Measurements from ENCODE around the gene RBFOX2. TPM values are rescaled to one million over a fixed set of nuclear protein-coding genes. Genes with fewer than 3 reads are reported as not detected.

RBFOX2 gene
- total and polyA plus RNA-seq, 10 of the 15 experiments (the other 5 are each of a cell fraction or from before 2014, with no cell fraction given), result 0.01 to 2.7 (median 0.17) TPM; not detected in 4

DNA sequence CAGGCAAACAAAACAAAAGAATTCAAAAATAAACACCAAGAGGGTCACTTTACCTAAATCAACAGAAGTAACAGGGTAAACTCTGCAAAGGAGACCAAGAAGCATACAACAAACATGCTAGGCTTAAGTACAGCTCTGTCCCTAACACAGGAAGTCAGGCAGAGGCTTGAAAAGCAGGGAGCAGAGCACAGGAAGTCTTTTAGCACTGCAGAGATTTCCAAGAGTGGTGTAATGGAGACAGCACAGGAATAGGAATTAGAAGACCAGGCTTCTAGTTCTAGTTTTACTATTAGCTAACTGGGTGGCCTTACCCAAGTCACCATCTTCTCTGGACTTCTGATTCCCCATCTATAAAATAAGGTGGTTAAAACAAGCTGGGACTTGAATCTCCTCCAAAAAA, 1.9 kb downstream of the RBFOX2 start (continued):
- TF ChIP-seq KDM1A (IDR thresholded peaks at IDR 0.05; ENCODE audit: borderline replicate concordance), result no peak

- H3K27me3 ChIP-seq (replicated peaks in 1 of 2; ENCODE audit: control insufficient read depth in 2 of 2, insufficient read depth in 2 of 2, low read length in 1 of 2), result peaks cover 0 to 5% of the 10 kb centered on the region in 2 experiments; a peak in 1 of 4 replicates
- BruUV-seq (replicated peaks), result no TSS peak
- ChIA-PET POLR2A (no interaction called here), RAD21 (ENCODE audit: unreplicated experiment) (no interaction called here), CTCF (interaction anchor here (1.2 kb wide), 1 partner anchor 46 kb away, joined by 3 read pairs; no protein-coding TSS in a partner anchor), SMC1A (ENCODE audit: uncharacterized antibody, unreplicated experiment) (no interaction called here)
- H3K9me3 ChIP-seq (replicated peaks; ENCODE audit: control insufficient read depth, insufficient read depth, low read length), result no peaks in the 10 kb centered on the region
- intact Hi-C loops (cut with micrococcal nuclease; ENCODE audit: unreplicated experiment), result no loop called here
- no peak overlapping the region for H3K4me2 ChIP-seq (ENCODE audit: control insufficient read depth, insufficient read depth)
- FAIRE-seq (no peak), ATAC-seq (no peak), DNase-seq (ENCODE audit: low read depth, low spot score) (no peak)
- H3K79me2 ChIP-seq (ENCODE audit: control insufficient read depth, insufficient read depth, low read length), result no peaks in the 10 kb centered on the region
- H3K9ac ChIP-seq (ENCODE audit: control insufficient read depth, insufficient read depth, low read length), result no peak overlapping the region
- H2AFZ ChIP-seq (ENCODE audit: control insufficient read depth, low read depth, low read length), result no peak overlapping the region
- H3K27ac ChIP-seq (ENCODE audit: control insufficient read depth, insufficient read depth), result no peak overlapping the region
- H4K20me1 ChIP-seq (ENCODE audit: control insufficient read depth, insufficient read depth), result no peaks in the 10 kb centered on the region
- TF ChIP-seq IRF4 (IDR thresholded peaks at IDR 0.05; ENCODE audit: low read depth, low read length) (no peak), BCL3 (IDR thresholded peaks at IDR 0.05; ENCODE audit: borderline replicate concordance, insufficient read depth, low read depth, low read length, poor library complexity, severe bottlenecking) (no peak), RAD21 (IDR thresholded peaks at IDR 0.05; ENCODE audit: insufficient read depth, low read depth, low read length) (no peak), NR2F1 (conservative IDR thresholded peaks at IDR 0.05) (no peak)
- H3K36me3 ChIP-seq (ENCODE audit: control insufficient read depth in 2 of 2, insufficient read depth in 2 of 2, low read length in 1 of 2), result no peaks in the 10 kb centered on the region
- H3K4me1 ChIP-seq (ENCODE audit: control insufficient read depth, insufficient read depth, low read length), result peaks cover 3% of the 10 kb centered on the region; the same call in 1 of the 2 replicates
- no peak overlapping the region for H3K4me3 ChIP-seq
- in situ Hi-C loops (cut with MboI), result no loop called here
Measured at GRCh38 chr22:36022697-36023096, 5.9 kb downstream of the RBFOX2 start.

DNA sequence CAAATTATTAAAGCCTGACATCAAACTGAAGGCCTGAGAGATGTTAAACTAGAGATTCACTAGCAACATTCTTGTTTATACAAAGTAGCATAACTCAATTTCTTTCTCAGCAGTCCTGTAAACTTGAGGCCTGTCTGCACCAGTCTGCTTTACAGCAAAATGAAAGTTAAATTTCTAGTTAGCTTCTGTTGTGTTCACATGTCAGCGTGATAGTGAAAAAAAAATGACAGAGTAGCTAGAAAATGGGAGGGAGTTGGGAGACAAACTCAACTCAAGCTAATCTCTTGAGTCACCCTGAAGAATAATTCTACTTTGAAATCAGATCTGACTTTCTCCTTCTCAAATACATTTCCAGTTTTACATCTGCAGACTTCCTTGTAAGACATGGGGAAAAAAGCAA, 6.5 kb downstream of the RBFOX2 start:
- Histone ChIP-seq H3K27ac (ENCODE audit: control insufficient read depth, insufficient read depth) (no peak overlapping the region), H3K9ac (ENCODE audit: control insufficient read depth, insufficient read depth, low read length) (no peak overlapping the region), H3K4me2 (ENCODE audit: control insufficient read depth, insufficient read depth) (no peak overlapping the region), H3K36me3 (ENCODE audit: control insufficient read depth in 2 of 2, insufficient read depth in 2 of 2, low read length in 1 of 2) (no peaks in the 10 kb centered on the region), H4K20me1 (ENCODE audit: control insufficient read depth, insufficient read depth) (no peaks in the 10 kb centered on the region), H3K79me2 (ENCODE audit: control insufficient read depth, insufficient read depth, low read length) (no peaks in the 10 kb centered on the region), H3K4me1 (ENCODE audit: control insufficient read depth, insufficient read depth, low read length) (peaks cover 3% of the 10 kb centered on the region; the same call in 1 of the 2 replicates), H3K9me3 (replicated peaks; ENCODE audit: control insufficient read depth, insufficient read depth, low read length) (no peaks in the 10 kb centered on the region), H3K4me3 (no peak overlapping the region), H2AFZ (ENCODE audit: control insufficient read depth, low read depth, low read length) (no peak overlapping the region), H3K27me3 (replicated peaks in 1 of 2; ENCODE audit: control insufficient read depth in 2 of 2, insufficient read depth in 2 of 2, low read length in 1 of 2) (peaks cover 0 to 5% of the 10 kb centered on the region in 2 experiments; a peak in 1 of 4 replicates)
- in situ Hi-C loops (cut with MboI) (no loop called here), intact Hi-C loops (cut with micrococcal nuclease; ENCODE audit: unreplicated experiment) (no loop called here)
- ATAC-seq, result no peak
- 32% methylated on average over 1 of the region's 1 CpG for WGBS (ENCODE audit: insufficient coverage, insufficient replicate concordance, low lambda C conversion rate, missing lambda C conversion rate)
- no peak for TF ChIP-seq ESRRA (IDR thresholded peaks at IDR 0.05; ENCODE audit: low read length)
- ChIA-PET RAD21 (ENCODE audit: unreplicated experiment) (no interaction called here), CTCF (no interaction called here), POLR2A (no interaction called here), SMC1A (ENCODE audit: uncharacterized antibody, unreplicated experiment) (no interaction called here)
- DNase-seq (ENCODE audit: low read depth, low spot score), result no peak
- FAIRE-seq, result no peak
- BruUV-seq (replicated peaks), result no TSS peak

Data from GM12878 (cell line).